HG03196 (cell line): Measurements from ENCODE around the gene CRYZL1.

Experiments
- ATAC-seq: cut with Tn5 transposase; IDR thresholded peaks from one replicate; pipeline ENCODE4 v1.9.1; 2021; ENCODE audit not compliant: unreplicated experiment

CRYZL1 gene

DNA sequence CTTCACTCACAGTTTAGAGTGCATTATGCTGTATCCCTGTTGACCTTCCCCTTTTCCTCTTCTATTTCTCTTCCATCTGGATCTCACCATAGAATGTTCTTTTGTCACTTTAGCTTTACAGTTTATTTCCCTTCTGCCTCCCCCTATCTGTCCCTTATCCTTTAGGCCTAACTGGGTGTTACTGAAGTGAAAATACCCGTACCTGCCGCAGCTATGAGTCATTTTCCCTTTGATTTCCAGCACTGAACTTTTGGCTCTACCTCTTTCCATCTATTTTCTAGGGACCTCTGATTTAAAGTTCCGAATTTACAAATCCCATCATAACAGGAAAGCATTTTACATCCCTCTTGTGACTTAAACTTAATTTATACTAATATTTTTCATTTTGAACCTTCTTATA, 20.5 kb upstream of the CRYZL1 start:
- ATAC-seq = no peak

DNA sequence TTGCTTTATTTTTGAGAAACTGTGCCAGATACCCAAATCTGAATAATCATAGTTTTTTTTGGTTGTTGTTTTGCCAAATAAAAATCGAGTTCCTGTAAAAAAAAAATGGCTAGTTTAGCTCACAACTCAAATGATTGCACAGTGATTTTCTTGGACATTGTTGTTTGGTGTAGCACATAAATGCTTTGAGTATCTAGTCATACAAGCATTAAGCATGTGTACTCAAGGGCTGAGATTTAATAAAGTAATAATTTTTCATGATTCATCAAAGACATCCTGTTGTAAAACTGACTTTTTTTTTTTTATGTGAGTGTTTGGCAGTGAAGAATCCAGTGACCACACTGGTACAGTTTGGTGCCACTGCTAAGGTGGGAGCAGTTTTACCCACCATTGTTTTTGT, 19.6 kb upstream of the CRYZL1 start:
- no peak for ATAC-seq

DNA sequence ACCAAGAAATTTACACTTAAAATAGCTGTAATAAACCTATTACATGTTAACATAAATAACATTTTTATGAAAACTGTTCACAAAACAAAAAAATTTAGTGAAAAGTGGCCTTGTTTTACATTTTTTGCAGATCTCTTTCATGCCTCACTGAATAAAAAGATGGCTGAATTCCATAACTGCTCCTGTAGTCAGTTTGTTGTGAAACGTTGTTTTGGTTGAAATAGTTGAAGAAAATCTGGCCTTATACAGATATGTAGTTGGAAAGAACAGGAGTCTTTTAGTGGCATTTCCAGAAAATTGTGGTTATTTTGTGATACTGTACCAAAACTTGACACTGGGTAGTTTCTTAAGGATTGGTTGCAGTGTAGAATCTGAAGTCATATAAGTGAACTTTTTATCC, 18.9 kb upstream of the CRYZL1 start:
- no peak for ATAC-seq

DNA sequence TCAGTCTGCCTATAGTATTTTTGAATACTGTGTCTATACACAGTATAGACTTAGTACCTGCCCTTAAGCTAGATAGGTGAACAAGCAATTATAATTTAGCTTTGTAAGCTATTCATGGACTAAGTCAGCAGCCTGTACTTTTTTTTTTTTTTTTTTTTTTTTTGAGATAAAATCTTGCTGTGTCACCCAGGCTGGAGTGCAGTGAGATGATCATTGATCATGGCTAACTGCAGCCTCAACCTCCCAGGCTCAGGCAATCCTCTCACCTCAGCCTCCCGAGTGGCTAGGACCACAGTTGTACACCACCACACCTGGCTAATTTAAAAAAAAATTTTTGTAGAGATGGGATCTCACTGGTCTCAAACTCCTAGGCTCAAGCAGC, 18.0 kb upstream of the CRYZL1 start:
- ATAC-seq = no peak

DNA sequence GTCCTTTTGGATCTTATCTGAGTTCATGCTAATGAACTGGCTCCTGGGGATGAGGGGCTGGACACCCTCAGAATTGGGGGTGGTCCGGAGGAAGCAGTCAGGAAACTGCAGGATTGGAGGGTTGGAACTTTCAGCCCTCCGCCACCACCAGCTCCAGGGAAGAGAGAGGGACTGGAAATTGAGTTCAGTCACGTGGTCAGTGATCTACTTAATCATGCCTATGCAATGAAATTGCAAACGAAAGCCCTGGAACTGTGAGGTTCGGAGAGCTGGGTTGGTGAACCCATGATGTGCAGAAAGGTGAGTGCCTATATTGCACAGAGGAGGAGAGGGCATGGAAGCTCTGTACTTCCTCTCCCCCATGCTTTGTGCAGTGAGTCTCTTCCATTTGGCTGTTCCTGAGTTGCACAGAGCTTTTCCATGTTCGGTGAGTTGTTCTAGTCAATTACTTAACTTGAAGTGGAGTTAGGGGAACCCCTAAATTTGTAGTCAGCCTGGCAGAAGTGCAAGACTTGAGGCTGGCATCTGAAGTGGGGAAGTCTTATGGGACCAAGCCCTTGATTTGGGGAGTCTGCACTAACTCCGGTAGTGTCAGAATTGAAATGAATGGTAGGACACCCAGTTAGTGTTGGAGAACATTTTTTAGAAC, 17.5 kb upstream of the CRYZL1 start:
- ATAC-seq = no peak

DNA sequence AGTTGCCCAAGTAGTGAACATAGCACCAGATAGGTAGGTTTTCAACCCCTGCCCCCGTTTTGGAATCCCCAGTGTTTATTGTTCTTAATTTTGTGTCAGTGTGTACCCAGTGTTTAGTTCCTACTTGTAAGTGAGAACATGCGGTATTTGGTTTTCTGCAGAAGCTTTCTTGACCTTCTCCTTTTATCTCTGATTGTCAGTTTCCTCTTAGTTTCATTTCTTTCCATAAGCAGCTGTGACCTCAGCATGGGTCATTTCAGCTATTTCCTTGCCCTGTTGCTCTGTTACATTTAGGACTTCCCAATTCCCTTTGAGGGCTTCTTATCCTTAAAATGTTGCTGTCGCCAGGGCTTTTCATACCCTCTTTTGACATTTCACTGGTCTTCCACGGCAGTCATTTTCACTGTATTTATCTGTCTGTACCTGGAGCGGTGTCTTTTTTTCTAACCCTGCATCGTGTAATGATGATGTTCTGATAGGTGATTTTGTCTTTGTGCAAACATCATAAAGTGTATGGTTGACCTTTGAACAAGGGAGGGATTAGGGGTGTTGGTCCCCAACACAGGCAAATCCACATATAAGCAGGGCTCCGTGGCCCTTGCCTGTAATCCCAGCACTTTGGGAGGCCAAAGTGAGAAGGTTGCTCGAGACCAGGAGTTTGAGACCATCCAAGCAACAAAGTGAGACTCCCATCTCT, 15.7 kb upstream of the CRYZL1 start:
- no peak for ATAC-seq

DNA sequence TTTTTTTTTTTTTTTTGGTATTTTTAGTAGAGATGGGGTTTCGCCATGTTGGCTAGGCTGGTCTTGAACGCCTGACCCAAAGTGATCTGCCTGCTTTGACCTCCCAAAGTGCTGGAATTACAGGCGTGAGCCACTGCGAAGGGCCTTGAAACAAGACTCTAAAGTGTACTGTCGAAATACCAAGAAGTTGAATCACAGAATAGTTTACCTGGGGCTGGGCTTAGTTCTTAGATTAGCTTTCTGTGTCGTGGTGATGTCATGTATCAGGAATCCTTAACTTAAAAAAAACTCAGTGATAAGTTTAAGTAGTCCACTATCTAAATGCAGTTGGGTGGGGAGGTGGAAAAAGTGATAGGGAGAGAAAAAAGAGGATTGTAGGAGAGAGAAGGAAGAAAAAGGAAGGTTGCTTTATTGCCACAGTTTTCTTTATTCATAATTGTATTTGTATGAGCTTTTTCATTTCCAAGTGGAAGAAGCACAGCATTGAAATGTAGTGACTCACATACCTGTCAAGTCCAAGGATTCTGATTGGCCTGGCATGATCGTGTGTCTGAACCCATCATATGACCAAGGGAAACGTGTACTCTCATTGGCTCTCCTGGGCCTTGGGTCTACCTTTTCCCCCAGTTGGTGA, 14.2 kb upstream of the CRYZL1 start:
- ATAC-seq = no peak

DNA sequence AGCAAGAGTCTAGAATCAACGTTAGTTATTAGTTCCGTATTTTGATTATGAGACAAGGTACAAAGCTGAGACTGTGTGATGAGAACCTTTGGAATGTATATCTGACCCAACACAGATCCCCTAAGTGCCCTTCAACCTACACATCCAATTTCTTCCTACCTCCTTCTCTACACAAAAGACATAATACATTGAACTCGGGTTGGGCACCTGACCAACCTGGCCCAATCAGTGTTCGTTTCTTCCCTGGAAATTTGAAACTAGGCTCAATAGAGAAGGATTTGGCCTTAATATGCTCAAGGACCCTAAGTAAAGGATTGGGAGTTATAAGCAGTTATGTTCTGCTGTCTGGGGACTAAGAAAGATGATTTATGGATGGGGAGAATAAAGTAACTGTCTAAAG, 12.9 kb upstream of the CRYZL1 start:
- ATAC-seq = no peak

DNA sequence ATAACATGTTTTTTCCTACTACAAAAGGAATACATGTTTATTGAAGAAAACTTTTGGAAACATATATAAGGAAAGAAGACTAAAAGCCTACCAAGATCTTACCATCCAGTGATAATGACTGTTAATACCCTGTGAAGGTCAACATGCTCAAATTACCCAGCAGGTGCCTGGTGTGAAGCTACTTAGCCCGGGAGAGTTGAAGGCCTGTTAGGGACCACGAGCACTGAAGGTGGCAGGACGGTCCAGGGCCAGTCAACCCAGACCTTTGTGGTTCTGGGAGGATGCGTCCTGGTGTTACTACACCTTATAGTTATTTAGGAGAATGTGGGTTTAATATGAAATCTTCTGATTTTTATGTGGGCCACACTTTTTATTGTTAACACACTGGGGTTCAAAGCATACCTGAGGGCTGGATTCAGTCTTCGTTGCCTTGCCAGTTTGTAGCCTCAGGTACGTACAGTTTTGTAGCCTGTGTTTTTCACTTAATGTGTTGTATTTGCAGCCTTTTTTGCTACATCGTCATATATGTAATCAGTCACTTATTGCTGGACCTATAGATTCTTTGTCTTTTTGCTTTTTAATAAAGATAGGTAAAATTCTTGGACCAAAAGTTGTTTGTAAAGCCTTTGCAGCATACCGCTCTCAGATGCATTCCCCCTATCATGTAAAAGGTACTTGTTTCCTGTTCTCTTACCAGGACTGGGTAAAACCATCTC, 10.6 kb upstream of the CRYZL1 start:
- no peak for ATAC-seq

DNA sequence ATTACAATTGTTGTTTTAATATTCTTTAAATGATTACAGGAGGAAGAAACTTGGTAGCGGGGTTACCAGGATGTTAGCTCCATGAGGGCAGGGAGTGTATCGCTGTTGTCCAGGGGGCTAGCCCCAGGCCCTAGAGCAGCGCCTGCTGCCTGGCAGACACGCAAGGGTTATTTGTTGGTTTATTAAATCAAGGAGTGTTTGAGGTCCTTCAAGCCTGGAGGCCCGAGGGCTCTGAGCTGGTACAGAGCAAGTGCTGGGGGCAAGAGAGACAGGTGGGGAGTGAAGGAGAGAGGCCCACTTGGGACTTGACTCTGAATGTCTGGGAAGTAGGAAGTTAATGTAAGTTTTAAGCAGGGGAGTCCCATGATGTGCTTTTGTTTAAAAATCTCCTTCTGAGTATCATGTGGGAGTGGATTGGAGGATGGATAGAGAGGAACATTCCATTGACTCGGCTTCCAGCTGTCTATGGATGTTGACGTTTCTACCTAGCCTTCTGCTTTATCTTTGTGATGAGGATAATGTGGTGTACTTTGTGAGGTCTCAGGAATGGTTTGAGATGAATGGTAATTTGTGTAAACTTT, 9.5 kb upstream of the CRYZL1 start:
- no peak for ATAC-seq

DNA sequence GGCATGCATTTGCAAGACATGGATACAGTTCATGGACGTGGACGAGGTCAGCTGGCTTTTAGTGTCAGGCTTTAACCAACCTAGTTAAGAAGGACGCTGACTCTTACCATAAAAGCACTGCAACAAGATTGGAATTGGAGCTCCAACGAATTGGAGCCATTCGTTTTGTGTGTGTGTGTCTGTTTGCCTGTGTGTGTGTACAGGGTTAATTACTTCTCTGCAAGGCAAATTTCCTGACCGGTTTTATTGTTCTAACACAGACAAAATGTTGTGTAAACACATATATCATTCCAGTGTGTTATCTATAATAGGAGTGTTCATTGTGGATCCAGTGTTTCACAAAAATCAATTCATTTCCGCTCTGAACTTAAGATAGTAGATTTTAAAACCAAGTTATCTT, 8.7 kb upstream of the CRYZL1 start:
- ATAC-seq = no peak

DNA sequence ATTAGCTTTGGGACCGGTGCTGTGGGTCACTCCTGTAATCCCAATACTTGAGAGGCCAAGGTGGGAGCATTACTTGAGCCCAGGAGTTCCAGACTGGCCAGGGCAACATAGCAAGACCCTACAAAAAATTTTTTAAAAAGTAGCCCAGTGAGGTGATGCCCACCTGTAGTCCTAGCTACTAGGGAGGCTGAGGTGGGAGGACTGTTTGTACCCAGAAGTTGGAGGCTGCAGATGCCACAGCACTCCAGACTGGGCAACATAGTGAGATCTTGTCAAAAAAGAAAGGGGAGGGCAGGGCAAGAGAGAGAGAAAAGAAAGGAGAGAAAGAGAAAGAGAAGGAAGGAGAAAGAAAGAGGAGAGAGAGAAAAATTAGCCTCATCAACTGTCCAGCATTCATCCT, 7.0 kb upstream of the CRYZL1 start:
- ATAC-seq = no peak

DNA sequence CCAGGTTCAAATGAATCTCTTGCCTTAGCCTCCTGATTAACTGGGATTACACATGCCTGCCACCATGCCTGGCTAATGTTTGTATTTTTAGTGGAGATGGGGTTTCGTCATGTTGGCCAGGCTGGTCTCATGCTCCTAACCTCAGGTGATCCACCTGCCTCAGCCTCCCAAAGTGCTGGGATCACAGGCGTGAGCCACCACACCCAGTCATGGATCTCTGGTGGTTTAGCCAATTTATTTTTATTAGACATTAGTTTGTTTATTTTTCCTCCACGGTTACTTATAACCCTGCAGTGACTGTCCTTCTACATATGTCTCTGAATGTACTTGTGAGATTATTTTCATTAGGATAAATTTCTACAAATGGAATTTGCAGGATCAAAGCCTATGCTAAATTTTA, 6.0 kb upstream of the CRYZL1 start:
- no peak for ATAC-seq

DNA sequence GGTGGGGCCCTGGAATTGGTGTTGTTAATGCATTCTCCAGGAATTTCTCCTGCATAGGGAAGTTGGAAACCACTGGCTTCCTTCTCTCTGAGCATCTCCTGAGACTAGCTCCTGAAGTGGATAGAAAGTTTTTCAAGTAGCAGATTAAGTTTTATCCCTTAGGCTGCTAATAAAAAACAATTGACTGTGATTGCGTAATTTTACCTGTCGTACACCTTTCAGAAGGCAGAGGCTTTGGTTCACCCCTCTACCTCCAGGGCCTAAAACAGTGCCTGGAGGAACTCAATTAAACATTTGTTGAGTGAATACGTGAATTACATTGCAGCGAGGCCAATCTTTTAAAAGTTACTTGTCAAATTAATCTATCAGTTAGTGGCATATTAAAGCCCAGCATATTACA, 4.2 kb upstream of the CRYZL1 start:
- no peak for ATAC-seq

DNA sequence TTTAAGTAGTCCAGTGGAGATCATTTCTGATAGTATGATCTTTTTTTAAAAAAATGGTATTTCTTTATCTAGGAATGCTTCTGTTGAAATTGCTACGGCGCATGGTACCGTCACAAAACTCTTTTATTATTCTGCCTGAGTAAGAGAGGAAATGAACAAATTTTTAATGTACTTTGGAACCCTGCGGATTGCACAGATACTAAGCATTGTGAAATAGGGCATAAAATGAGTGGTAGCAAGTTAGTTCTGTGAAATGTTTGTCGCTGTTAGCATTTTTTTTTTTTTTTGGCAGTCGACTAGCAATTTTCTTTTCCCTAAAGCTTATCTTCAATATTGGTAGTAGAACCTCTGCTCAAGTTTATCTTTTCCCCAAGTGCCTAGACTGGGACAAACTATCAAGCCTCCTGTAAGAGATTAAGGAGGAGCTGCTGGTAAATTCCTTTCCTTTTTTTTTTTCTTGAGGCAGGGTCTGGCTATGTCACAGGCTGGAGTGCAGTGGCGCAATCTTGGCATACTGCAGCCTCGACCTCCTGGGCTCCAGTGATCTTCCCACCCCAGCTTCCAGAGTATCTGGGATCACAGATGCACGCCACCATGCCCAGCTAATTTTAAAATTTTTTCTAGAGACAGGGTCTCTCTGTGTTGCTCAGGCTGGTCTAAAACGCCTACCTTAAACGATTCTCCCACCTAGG, 3.0 kb upstream of the CRYZL1 start:
- no peak for ATAC-seq

DNA sequence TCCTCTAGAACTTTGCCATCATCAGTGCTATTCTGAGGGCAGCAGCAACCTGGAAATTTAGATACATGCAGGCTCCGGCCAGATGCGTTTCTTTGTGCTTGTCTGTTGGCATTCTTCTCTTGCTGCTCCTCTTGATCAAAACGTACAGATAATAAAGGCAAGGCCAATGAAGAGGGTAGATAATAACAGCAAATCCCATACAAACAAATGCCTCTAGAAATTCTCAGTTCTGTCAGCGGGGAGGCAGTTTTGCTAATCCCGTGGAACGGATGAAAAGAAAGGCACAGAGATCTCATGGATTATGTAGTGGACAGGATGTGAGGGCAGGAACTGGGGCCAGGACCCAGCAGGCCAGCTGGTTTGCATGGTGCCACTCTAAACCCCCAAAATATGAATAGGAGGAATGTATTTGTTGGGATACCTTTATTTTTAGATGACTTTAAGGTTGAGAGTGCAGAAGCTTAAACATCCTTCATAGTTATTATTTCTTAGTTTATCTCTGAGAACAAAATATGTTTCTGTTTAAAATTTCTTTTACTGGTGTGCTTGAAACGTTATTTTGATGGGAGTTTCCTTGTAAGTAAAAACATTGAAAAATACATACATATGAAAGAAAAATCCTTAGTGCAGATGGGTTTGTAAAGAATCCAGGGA, 2.2 kb upstream of the CRYZL1 start:
- ATAC-seq = no peak

DNA sequence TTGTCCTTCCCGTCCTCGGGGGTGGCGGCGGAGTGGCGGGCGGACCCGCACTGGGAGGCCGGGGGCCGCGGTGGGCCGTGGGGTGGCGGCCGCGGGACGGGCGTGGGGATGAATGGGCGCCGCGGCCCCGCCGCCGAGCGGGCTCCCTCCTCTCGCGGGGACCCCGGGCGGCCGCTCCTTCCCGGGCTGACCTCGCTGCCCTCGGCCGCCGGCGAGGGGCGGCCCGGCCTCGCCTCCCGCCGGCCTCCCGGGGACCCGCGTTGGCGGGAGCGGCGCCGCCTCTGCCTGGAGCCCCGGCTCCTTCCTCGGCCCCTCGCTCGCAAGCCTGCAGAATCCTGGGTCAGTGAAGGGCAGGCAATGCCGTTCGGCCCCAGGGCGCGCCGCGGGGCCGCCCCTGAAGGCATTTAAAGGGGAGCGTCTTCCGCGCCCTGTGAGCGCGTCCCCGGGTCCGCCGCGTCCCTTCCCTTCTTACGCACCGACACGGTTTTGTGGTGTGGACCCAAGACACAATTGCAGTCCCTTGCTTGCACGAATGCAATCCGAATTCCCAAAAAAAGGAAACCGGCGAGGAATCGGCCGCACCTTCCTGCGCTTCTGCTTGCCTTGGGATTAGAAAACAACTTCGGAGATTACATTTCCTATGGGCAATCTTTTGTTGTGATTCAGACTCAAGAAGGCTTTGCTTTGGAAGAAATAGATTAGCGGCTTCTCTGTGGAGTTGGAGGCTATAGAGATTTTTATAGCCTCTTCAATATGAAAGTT, 1.5 kb upstream of the CRYZL1 start:
- ATAC-seq = no peak

DNA sequence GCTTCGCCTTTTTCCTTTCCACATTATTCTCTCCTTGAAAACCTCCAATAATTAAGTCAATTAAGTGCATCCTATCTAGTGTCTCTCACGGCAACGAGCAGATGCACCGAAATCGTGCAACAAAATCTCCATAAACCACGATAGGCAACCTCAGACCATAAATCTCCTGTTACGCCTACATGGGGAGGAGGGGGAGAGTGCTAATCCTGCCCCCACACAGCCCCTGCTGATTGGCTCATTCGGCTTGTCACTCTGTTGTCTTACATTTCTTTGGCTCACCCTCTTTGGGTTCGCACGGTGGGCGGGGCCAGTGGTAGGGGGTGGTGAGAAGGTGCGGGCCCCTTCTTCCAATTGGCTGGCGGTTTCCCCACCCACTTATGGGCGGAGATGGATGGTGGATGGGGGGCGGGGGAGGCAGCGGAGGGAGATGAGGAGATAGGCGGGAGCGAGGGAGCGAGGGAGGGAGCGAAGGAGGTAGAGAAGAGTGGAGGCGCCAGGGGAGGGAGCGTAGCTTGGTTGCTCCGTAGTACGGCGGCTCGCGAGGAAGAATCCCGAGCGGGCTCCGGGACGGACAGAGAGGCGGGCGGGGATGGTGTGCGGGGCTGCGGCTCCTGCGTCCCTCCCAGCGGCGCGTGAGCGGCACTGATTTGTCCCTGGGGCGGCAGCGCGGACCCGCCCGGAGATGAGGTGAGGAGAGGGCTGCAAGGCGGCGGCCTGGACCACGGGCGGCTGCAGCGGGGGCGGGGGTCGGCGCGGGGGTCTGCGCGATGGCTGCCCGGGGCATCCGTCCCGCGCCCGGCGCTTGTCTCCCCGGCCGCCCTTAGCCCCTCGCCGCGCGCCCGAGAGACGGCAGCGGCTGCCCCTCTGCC, 720 bp upstream of the CRYZL1 start, which contains the start of gene ITSN1:
TSS of gene ITSN1 (plus strand) at position 475 of the 869 bp plus-strand sequence. CDS start 76,328 bp downstream, outside the sequence.
- peak; percentile 85 for ATAC-seq
